Skeletal muscle cell (primary cell): ENCODE measurements around the gene BDNF.
"Not testable (repeated sequence)": the region's sequence is repeated elsewhere in the genome, so short reads cannot be mapped to it uniquely, and the experiment has no call there.

Source experiments
- DNase-seq: peaks from one replicate; pipeline ENCODE4 v3.0.0-alpha.2; 2010; ENCODE audit warnings: low read depth
- H3K4me3 ChIP-seq: 2 replicates; pipeline ENCODE4 v1.5.1; 2011; ENCODE audit warnings: low read depth, mild to moderate bottlenecking, control low read depth, low read length, moderate library complexity

BDNF gene

DNA sequence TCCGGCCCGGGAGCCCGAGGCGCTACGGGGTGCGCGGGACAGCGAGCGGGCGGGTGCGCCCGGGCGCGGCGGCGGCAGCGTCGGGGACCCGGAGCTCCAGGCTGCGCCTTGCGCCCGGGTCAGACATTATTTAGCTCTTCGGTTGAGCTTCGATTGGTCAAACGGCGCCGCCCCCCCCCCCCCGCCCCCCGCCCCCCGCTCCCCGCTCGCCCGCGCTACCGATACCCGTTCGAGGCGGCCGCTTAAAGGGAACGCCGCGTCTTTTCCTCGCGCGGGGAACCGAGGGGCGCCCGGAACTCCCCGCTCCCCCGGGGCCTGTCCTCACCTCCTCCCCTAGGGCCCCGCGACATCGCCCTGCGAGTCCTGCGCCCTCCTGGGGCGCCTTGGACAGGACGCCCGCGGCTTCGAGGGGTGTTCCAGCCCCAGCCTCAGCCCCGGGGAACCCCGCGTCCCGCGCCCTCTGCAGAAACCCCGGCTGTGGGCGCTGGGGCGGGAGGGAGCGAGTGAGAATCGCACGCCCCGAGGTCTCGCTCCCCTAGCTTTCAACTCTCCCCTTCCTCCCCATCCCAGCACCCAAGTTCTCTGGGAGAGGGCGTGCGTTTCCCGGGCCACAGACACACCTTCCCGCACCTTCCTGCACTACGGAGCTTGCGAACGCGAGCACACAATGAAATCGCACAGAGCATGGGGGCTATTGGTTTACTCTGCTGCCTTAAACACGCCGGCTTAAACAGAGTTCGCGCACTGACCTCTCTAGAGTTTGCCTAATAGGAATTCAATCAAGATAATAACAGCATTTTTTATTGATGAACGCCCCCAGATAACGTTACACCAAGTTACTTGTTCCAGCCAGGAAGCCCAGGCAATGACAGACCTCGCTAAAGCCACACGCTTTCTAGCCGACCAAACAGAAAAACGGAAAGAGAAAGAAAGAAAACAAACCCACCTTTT lies at the start of gene BDNF:
Gene BDNF, minus strand, starts transcription at position 105 of the 951 bp plus-strand sequence. CDS start 41,891 bp downstream, outside the sequence.
- peak within 1 kb of the TSS; percentile 65 for H3K4me3 ChIP-seq
- no peak for DNase-seq

DNA sequence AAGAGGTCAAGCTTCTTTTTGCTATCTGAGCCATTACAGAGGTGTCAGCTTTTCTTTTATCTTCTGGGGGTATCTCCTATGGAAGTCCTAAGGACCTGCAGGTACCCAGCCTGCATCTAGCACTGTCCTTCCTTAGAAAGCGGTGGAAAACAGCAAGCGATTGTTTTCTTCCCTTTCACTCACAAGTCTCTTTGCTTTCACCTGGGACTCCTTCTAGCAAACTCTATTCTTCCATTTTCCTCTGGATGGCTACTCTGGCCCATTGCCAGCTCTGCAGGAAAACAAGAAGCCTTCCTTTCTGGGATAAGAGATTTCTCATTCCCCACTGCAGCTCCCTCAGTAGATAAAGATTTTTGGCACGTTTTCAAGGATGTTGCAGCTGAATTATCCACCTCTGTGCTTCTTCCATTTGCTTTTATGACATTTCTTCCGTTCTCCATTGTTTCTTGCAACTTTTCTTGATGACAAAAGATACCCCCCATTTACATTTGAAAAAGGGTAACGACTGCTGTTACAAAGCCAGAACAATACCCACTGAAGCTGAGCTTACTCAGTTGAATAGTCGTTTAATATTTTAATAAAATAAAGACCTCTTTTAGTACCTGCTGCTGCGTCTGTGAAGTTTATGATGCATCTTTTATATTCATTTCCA lies 40.2 kb upstream of the BDNF start:
- no peak for DNase-seq
- H3K4me3 ChIP-seq: no peak overlapping the region

DNA sequence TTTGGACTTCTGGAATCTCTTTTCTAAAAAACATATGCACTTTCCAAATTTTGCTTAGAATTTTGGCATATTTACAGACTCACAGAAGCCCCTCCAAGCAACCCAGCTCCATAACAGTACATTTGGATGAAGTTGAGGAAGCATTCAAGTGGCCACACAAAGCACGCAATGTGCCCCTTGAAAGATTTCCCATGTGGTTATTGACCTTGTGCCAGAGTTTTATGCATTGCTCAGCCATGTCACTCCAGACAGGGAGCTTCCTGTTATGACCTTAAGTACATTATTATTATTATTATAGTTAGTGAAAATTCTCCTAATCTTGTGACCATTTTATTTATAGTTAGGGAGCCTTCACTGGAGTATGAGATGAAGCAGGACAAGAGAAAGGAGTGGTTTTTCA lies 35.0 kb upstream of the BDNF start:
- no peak for DNase-seq
- H3K4me3 ChIP-seq: no peak overlapping the region

DNA sequence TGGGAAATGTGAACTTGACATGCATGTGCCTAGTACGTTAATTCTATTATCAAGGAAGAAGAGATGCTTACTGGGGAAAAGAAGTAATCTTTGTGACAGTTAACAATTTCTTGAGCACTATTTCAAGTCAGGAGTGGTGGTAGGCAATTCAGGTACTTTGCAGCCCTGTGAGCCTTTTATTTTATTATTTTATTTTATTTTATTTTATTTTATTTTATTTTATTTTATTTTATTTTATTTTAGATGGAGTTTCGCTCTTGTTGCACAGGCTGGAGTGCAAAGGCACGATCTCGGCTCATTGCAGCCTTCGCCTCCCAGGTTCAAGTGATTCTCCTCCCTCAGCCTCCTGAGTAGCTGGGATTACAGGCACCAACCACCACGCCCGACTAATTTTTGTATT lies 31.5 kb upstream of the BDNF start:
- not testable (repeated sequence) for DNase-seq, H3K4me3 ChIP-seq

DNA sequence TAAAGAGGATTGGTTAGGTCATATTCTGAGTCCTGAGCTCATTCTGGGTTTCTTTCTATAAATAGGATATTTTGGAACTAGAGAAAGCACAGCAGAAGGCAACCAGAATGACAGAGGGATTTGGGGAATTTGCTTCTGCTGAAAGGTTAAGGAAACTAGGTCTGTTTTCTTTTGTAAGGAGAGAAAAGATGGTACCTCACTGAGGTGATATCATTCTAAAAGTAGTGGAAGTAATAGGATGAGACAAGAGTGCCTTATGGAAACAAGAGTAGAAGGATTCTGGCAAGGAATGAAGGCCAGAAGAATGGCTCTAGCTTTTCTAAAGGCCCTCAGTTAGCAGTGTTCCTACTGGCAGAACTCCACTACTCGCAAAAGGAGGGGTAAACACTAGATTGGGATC lies 26.7 kb upstream of the BDNF start:
- DNase-seq: no peak
- H3K4me3 ChIP-seq: no peak overlapping the region

DNA sequence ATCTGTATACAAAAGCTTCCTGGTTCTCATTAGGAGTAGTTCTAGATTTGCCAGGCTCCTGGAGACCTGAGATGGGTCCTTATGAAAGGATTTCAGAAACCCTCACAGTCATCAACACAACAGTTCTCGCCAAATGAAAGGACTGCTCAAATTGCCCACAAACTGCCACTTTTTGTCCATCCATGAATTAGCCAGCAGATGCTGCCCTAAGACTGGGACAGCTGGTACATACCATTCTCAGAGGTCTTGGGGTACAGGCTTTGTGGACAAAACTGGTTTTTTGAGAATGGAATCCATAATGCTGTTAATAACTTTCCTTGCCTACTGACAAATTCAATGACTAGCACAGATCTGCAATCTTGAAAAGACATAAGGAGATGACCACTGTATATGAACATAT lies 23.4 kb upstream of the BDNF start:
- DNase-seq: no peak
- H3K4me3 ChIP-seq: no peak overlapping the region

DNA sequence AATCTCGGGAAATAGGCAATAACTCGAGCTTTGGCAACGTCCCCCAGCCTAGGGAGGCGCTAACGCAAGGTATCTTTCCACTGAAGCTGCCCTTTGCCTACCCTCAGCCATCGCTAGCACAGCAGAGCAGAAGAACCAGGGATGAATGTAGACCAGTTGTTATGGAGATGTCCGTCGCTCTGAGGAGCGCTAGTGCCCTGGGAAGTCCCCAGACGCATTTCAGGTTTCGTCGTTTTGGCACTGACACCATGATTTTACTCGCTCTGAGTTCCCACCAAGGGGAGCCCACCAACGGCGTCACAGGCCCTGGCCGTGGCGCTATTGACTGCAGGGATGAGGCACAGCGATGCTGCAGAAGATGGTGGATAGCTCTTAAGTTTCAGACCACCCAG lies 22.7 kb upstream of the BDNF start:
- H3K4me3 ChIP-seq: peak overlapping the region; percentile 62
- no peak for DNase-seq

DNA sequence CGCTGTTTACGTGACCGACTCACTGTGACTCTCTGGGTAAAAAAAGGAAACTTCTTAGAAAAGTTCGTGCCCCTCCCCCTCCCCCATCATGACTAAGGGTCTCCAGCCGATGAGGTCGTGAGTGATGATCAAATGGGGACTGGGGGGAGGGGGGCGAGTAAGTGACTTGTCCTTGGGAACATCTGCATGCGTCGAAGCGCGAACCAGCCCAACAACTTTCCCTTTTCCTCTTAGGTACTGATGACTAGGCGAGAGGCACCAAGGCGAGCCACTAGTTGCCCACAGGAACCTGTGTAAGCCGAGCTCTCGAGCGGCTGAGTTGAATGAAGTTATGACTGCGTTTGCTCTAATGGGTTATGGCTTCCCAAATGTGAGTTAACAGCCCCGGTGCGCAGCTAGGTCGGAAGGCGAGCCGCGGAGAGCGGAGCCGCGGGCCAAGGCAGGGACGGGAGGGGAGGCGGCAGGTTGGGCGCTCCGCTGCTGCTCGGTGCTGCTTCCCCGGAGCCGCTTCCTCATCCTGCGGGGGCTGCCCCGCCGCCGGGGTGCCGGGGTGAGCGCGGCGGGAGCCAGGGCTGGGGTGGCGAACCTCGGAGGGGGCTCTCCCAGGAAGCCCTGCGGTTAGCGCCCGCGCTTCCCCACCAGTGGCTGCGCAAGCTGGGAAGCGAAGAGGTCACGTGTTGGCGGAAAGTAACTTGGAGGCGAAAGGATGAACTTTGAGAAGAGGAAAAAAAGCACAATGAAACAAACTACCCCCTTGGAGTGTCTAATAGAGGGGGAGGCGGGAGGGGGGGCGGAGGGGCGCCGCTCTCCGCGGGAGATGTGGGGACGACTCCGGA lies 22.1 kb upstream of the BDNF start:
- peak overlapping the region; percentile 62 for H3K4me3 ChIP-seq
- no peak for DNase-seq

DNA sequence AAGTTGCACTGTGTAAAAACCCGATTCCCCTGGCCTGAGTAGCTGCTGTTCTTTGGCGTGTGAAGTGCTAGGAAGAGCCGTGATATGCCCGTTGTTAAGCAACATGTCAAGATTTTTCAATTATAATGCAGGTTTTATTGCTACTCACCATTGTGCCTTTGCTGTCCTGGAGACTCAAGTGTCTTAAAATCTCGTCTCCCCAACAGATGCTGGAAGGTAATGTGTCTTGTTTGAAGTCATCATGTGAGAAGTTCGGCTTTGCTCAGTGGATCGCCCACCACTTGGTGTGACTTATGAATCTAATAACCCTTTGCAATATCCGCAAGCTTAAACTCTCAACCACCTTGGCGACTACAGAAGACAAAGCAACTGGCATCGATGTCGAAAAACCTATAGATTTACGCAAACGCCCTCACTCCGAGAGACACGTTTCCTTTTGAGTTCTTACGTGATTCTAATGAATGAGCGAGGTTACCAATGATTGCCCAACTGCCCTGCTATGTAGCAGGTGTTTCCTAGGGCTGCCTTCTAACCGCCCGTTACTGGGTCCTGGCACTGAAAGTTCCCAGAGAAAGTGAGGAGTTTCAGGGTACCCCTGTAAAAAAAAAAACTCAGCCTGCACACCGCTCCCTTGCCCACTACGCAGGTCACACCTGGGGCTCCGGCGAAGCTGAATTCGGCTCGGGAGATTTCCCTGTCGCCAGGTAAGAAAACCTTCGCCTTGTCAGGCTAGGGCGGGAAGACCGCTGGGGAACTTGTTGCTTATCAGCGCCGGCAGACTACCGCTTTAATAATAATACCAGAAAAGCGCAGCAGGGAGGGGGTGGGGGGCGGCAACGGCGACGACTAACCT lies 21.2 kb upstream of the BDNF start:
- DNase-seq: no peak
- peak overlapping the region; percentile 62 for H3K4me3 ChIP-seq

DNA sequence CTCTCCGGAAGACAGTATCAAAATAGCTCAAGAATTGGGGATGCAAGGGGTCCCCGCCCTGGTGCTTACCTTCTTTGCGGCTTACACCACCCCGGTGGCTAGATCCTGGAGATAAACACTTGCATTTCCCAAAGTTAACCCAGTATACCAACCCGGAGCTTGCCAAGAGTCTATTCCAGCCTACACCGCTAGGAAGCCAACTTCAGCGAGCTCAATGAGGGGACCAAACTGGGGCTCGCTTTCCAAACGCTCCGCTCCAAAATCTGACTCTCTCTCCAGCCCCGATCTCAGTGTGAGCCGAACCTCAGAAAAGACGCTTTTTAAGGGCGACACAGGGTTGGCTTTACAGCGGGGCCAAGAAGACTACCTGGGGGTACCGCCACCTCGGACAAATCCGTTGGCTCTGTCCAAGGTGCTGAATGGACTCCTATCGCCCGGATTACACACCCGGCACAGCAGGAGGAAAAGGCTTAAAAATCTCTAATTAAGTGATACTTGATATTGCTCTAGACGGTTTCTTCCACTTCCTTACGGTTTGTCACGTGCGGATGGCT lies 20.1 kb upstream of the BDNF start:
- no peak overlapping the region for H3K4me3 ChIP-seq
- DNase-seq: no peak

DNA sequence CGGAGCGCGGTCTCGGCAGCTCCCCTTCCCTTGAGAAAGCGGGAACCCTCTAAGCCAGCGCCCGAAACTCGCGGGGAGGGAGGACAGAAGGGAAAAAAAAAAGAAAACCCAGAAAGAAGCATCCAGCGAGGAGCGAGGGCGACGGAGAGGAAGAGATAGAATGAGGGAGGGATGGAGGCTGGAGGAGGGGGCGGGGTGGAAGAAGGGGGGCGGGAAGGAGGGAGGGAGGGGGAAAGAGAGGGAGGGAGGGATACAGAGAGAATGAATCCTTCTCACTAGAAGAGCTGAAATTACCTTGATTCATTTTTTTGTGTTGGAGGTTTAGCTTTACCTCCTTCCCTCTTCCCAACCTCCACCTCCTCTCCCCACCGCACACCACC lies 19.3 kb upstream of the BDNF start:
- H3K4me3 ChIP-seq: peak overlapping the region; percentile 78
- DNase-seq: no peak

DNA sequence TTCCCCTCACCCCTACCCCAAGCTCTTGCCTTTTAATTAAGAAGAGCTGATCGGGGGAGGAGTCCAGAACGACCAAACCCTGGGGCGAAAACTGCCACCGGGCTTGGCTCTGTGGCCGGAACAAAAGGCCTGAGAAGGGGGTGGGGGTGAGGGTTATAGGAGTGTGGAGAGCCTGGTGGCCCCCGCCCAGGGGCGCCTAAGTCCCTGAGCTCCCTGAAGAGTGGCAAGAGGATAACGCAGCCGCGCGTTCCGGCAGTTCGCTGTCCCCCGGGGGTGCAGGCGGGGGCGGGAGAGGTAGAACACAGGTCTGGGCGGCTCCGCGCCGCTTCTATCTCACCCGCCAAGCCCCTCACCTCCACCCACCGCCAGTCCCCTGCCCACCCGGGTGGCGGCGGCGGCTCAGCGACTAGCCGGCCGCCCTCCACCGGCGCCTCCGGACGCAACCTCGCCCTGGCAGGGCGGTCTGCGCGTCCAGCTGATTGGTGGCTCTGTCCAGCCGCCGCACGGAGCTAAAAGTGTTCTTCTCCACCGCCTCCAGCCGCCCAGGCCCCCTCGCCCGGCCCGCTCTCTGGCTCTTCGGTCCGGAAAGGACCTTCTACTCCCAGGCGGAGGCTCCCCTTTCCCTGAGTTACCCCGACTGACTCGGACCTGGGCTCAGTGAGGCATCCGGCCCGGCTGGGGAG lies 18.7 kb upstream of the BDNF start:
- peak overlapping the region; percentile 78 for H3K4me3 ChIP-seq
- DNase-seq: no peak

DNA sequence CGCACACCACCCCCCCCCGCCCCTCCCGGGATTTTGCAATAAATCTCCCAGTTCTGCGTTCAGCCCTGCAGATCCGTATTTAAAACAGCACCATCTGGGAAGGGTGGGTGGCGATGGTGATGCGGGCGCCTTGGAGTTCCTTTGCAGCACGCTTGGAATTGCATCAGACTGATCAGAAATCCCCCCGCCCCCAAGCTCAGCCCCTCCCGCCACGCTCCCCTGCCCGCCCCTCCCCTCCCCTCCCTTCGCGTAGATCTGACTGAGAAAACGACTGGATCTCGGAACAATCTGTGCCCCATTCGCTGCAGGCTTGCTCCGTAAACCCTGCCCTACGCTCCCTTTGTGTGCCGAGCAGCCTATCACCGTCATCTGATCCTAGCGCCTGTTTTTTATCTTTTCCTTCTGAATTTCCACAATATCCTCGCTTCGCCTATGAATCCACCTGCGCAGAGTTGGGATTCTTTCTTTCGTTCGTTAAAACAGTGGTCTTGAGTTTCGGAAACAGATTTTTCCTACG lies 18.1 kb upstream of the BDNF start:
- DNase-seq: peak; percentile 91
- peak overlapping the region; percentile 78 for H3K4me3 ChIP-seq

DNA sequence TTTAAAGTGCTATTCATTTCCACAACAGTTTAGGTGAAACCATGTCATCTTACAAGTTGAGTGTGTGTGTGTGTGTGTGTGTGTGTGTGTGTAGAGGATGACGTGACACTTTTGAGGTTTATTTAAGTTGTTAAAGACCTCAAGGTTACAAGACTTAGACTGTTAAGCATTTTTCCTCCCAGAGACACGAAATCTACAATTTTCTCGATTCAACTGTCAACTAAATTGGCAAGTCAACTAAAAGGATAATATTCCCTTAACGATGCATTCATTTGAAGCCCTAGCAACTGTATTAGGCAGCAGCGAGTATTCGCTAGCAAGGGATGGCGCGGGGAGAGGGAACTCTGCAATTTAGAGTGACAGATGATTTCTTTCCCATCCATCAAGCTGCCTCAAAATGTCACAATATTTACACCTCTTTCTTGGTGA lies 17.6 kb upstream of the BDNF start:
- DNase-seq: no peak

DNA sequence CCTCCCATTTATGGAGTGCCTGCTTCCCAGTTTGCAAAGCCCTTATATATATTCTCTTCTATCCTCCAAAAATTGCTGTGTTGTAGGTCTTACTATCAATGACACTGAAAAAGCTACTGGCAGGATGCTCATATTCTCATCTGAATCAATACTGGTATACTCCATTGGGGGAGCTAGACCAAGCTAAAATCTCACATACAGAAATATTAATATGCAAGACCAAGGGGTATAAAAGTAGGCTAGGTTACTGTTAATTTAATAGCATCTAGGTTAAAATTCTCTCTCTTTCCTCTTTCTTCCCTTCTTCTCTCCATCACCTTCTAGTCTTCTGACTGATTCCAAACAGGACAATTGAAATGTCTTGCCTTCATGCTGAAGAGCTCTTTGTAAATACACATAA lies 17.1 kb upstream of the BDNF start:
- no peak overlapping the region for H3K4me3 ChIP-seq
- DNase-seq: no peak

More for the DNA sequence above, 17.6 kb upstream of the BDNF start:
- H3K4me3 ChIP-seq: peak overlapping the region; percentile 78

DNA sequence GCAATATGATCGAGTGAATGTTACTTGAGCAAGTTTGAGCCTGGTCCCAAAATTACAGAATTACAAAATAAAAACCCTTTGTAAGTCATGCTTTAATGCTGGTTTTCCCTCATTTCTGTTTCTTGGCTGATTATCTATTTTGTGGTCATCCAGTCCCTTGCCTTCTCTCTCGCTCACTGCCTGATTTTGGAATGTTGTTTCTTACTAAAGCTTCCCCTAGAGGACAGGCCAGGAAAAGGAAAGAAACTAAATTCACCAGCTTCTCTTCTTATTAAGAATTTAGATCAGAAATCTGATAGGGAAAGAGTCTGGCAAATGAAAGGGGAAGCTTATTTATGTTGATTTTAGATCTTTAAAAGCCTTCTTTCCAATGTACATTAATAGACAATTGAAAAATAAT lies 16.6 kb upstream of the BDNF start:
- no peak overlapping the region for H3K4me3 ChIP-seq
- no peak for DNase-seq

DNA sequence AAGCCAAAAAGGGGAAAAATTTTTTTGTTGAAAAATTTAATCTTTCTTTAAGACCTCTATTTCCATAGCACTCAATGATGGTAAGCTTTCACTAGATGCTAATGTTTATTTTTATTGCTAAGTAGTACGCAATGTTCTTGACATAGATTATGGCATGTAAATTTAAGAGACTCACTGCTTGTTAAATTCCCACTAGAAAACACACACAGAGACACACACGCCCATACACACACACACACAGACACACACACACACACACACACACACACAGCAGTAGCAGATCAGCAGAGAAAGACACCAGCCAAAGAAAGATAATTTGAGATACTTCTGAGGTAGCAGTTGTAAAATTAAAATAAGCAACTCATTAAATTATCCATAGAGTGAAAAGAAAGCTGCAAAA lies 16.0 kb upstream of the BDNF start:
- DNase-seq: no peak
- H3K4me3 ChIP-seq: no peak overlapping the region

DNA sequence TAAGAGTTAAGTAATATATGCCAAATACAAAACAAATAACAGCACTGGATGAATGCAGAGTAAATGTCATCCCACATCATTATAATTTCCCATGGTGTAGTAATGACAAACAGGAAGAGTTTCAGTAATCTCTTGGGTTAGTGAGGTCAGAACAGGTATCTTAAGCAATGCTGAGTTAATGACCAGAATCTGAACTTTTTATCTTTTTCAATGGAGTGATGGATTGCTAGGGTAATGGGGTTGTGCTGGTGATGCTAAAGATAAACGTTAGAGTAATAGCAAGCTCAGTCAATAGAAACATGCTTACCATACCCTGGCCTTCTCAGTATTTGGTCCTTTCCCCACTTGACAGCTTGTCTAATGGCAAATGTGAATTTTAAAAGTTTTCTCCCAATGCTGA lies 11.5 kb upstream of the BDNF start:
- H3K4me3 ChIP-seq: no peak overlapping the region
- no peak for DNase-seq
